Peyer's patch (tissue), 4 donors: ENCODE measurements around the gene FANK1.
"Not testable (repeated sequence)": the region's sequence is repeated elsewhere in the genome, so short reads cannot be mapped to it uniquely, and the experiment has no call there.

Source experiments
- CTCF ChIP-seq, 6 experiments: fragments of 450-650 bp in 4 of 6; fragments of 200-600 bp in 2 of 6; sonication (generic) in 1 of 6; IDR thresholded peaks; one replicate each; pipeline ENCODE4 v1.5.1; 2017 to 2019; ENCODE audit warnings: antibody characterized with exemption in 6 of 6, mild to moderate bottlenecking in 3 of 6, moderate library complexity in 1 of 6
- POLR2A ChIP-seq, 2 donors: fragments of 450-650 bp; IDR thresholded peaks; one replicate each; pipeline ENCODE4 v1.5.1; 2017; ENCODE audit warnings: antibody characterized with exemption in 2 of 2, mild to moderate bottlenecking in 2 of 2, moderate library complexity in 2 of 2

- TF ChIP-seq CTCF, POLR2A (IDR thresholded peaks at IDR 0.05): not testable (repeated sequence)
Observed at GRCh38 chr10:125927265-125927664, 30.9 kb downstream of the FANK1 start.
